PC-9 (cell line): ENCODE results near the gene MED12. TPM values are rescaled to one million over a fixed set of nuclear protein-coding genes. Genes with fewer than 3 reads are reported as not detected.

ENCODE experiments used
- BruUV-seq: library from RNA; stranded (reverse); fragments of 400-500 nt; replicated peaks from 2 replicates; lab custom pipeline; 2021; lab: Mats Ljungman, UMichigan
- CTCF ChIA-PET: fragments of 300-600 bp; sonication (Branson Sonifier 250); formaldehyde crosslinking; loops from one replicate; lab custom pipeline; 2022; ENCODE audit warnings: antibody characterized with exemption; lab: Charles Lee
- POLR2A ChIA-PET: fragments of 300-600 bp; sonication (Branson Sonifier 250); formaldehyde crosslinking; loops from one replicate; lab custom pipeline; 2022; ENCODE audit warnings: antibody characterized with exemption; ENCODE audit not compliant: unreplicated experiment; lab: Charles Lee
- DNase-seq, 2 experiments: peaks; one replicate each; pipeline versions ENCODE4 v3.0.0 to v3.0.0-alpha.2; 2015 to 2022; ENCODE audit warnings: mixed read lengths in 1 of 2
- H2AFZ ChIP-seq: fragments of 200-600 bp; sonication (generic); 2 replicates; pipeline ENCODE4 v1.8.1; 2017; ENCODE audit warnings: antibody characterized with exemption
- H3F3A ChIP-seq: fragments of 200-600 bp; sonication (generic); 2 replicates; pipeline ENCODE4 v1.8.1; 2017; ENCODE audit warnings: antibody characterized with exemption, mild to moderate bottlenecking, low read depth; ENCODE audit not compliant: insufficient read depth
- H3K27ac ChIP-seq: fragments of 200-600 bp; sonication (generic); 2 replicates; pipeline ENCODE4 v1.6.1; 2016; ENCODE audit warnings: mixed run types
- H3K27me3 ChIP-seq: fragments of 200-600 bp; sonication (generic); 2 replicates; pipeline ENCODE4 v1.6.1; 2016; ENCODE audit warnings: low read depth, mixed run types; ENCODE audit not compliant: insufficient read depth
- H3K36me3 ChIP-seq: fragments of 200-600 bp; sonication (generic); 2 replicates; pipeline ENCODE4 v1.6.1; 2016; ENCODE audit warnings: low read depth, mixed run types
- H3K4me1 ChIP-seq: fragments of 200-600 bp; sonication (generic); replicated peaks from 2 replicates; pipeline ENCODE4 v1.6.1; 2016; ENCODE audit warnings: mixed run types; ENCODE audit not compliant: insufficient read depth
- H3K4me2 ChIP-seq: fragments of 200-600 bp; sonication (generic); 2 replicates; pipeline ENCODE4 v1.6.1; 2017; ENCODE audit warnings: mixed run types
- H3K4me3 ChIP-seq: fragments of 200-600 bp; sonication (generic); 2 replicates; pipeline ENCODE4 v1.6.1; 2016; ENCODE audit warnings: mixed run types
- H3K79me2 ChIP-seq: fragments of 200-600 bp; sonication (generic); 2 replicates; pipeline ENCODE4 v1.6.1; 2017; ENCODE audit warnings: low read depth, mixed run types
- H3K9me2 ChIP-seq: fragments of 200-600 bp; sonication (generic); 2 replicates; pipeline ENCODE4 v1.8.1; 2017; ENCODE audit warnings: mild to moderate bottlenecking; ENCODE audit not compliant: insufficient read depth
- H3K9me3 ChIP-seq: fragments of 200-600 bp; sonication (generic); 2 replicates; pipeline ENCODE4 v1.8.1; 2016; ENCODE audit warnings: low read depth; ENCODE audit not compliant: insufficient read depth
- H4K20me1 ChIP-seq: fragments of 200-600 bp; sonication (generic); 2 replicates; pipeline ENCODE4 v1.8.1; 2017; ENCODE audit not compliant: insufficient read depth
- EZH2 ChIP-seq: fragments of 200-600 bp; sonication (generic); IDR thresholded peaks from 2 replicates; pipeline ENCODE4 v1.8.0; 2017; ENCODE audit warnings: antibody characterized with exemption, low read depth
- intact Hi-C: fragments of 100-400 bp; cut with micrococcal nuclease; formaldehyde crosslinking; loops from one replicate; pipeline ENCODE4 v1.10.0; 2022; ENCODE audit not compliant: unreplicated experiment
- total RNA-seq: library from RNA; stranded (reverse); gene quantifications from 2 replicates; pipeline ENCODE4 v1.2.3, GENCODE V29; 2021
- TF ChIP-seq, protein P1 (sequence below): fragments of 200-600 bp; sonication (generic); conservative IDR thresholded peaks from 2 replicates; pipeline ENCODE4 v1.6.1; 2017; ENCODE audit warnings: mixed run types, antibody characterized with exemption, mild to moderate bottlenecking, moderate library complexity

MED12 gene
- total RNA-seq, 1 experiment from 2014 or later, result 51.6 TPM

DNA sequence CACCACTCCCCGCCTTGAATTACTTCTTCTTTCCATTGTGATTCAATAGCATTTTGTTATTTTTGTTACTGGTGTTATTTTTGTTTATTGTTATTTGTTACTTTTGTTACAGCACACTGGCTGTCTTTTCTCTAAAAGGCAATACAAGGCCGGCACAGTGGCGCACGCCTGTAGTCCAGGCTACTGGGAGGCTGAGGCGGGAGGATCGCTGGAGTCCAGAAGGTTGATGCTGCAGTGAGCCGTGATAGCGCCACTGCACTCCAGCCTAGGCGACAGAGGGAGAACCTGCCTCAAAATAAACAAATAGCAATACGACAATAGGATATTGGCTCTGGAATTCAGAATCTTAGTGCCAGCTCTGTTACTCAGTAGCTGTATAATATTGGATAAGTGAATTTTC lies 1.0 kb upstream of the MED12 start:
- Histone ChIP-seq H3K4me1 (peaks cover 5% of the 10 kb centered on the region; the same call in 1 of the 2 replicates), H3K36me3 (no peaks in the 10 kb centered on the region), H2AFZ (no peak overlapping the region), H3K9me3 (no peaks in the 10 kb centered on the region), H3K9me2 (no peaks in the 10 kb centered on the region), H4K20me1 (no peaks in the 10 kb centered on the region), H3K4me3 (no peak overlapping the region), H3K79me2 (no peaks in the 10 kb centered on the region), H3K4me2 (peak overlapping the region; percentile 84; the same call in 1 of the 2 replicates), H3F3A (no peaks in the 10 kb centered on the region), H3K27ac (no peak overlapping the region), H3K27me3 (no peaks in the 10 kb centered on the region)
- no peak for DNase-seq
- POLR2A ChIA-PET, result interaction anchor here (0.6 kb wide), 1 partner anchor 13 kb away, joined by 3 read pairs; no protein-coding TSS in a partner anchor
- TF ChIP-seq, protein P1, sequence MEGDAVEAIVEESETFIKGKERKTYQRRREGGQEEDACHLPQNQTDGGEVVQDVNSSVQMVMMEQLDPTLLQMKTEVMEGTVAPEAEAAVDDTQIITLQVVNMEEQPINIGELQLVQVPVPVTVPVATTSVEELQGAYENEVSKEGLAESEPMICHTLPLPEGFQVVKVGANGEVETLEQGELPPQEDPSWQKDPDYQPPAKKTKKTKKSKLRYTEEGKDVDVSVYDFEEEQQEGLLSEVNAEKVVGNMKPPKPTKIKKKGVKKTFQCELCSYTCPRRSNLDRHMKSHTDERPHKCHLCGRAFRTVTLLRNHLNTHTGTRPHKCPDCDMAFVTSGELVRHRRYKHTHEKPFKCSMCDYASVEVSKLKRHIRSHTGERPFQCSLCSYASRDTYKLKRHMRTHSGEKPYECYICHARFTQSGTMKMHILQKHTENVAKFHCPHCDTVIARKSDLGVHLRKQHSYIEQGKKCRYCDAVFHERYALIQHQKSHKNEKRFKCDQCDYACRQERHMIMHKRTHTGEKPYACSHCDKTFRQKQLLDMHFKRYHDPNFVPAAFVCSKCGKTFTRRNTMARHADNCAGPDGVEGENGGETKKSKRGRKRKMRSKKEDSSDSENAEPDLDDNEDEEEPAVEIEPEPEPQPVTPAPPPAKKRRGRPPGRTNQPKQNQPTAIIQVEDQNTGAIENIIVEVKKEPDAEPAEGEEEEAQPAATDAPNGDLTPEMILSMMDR, result no peak
- TF ChIP-seq EZH2, result no peak
- CTCF ChIA-PET, result interaction anchor here (0.6 kb wide), 1 partner anchor 64 kb away, joined by 4 read pairs; no protein-coding TSS in a partner anchor
- intact Hi-C loops, result no loop called here
- no TSS peak for BruUV-seq

DNA sequence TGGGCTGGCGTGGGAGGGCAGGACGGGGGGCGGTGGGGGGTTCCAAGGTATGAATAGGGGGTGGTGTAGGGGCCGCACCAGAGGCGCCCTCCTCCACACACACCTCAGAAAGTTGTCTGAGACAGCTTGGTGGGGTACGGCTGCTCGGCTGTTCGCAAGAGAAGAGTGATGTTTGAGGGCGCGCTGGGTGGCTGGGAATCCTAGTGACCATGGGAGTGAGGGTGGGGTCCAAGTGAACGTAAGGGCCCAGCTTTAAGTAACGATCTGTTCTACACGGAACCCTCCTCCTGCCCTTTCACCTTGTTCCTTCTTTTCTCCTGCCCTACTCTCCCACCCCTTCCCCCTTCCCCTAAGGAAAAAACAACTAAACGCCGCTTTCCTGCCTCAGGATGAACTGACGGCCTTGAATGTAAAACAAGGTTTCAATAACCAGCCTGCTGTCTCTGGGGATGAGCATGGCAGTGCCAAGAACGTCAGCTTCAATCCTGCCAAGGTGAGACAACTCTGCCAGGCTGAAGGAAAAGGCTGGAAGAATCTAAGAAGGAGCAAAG lies 664 bp downstream of the MED12 start:
- Histone ChIP-seq H3K9me2 (no peaks in the 10 kb centered on the region), H3K36me3 (no peaks in the 10 kb centered on the region), H3K79me2 (no peaks in the 10 kb centered on the region), H3K27ac (no peak overlapping the region), H2AFZ (peak overlapping the region; percentile 58; the same call in 1 of the 2 replicates), H4K20me1 (no peaks in the 10 kb centered on the region), H3K4me2 (peak overlapping the region; percentile 84), H3F3A (no peaks in the 10 kb centered on the region), H3K4me1 (peaks cover 5% of the 10 kb centered on the region; the same call in 1 of the 2 replicates), H3K27me3 (no peaks in the 10 kb centered on the region), H3K4me3 (peak overlapping the region; percentile 71), H3K9me3 (no peaks in the 10 kb centered on the region)
- intact Hi-C loops, result no loop called here
- CTCF ChIA-PET, result no interaction called here
- TF ChIP-seq EZH2, result no peak
- TF ChIP-seq, protein P1, result no peak
- POLR2A ChIA-PET, result interaction anchor here (0.7 kb wide), 1 partner anchor 312 kb away, joined by 7 read pairs; no protein-coding TSS in a partner anchor
- no peak for DNase-seq
- no TSS peak for BruUV-seq

DNA sequence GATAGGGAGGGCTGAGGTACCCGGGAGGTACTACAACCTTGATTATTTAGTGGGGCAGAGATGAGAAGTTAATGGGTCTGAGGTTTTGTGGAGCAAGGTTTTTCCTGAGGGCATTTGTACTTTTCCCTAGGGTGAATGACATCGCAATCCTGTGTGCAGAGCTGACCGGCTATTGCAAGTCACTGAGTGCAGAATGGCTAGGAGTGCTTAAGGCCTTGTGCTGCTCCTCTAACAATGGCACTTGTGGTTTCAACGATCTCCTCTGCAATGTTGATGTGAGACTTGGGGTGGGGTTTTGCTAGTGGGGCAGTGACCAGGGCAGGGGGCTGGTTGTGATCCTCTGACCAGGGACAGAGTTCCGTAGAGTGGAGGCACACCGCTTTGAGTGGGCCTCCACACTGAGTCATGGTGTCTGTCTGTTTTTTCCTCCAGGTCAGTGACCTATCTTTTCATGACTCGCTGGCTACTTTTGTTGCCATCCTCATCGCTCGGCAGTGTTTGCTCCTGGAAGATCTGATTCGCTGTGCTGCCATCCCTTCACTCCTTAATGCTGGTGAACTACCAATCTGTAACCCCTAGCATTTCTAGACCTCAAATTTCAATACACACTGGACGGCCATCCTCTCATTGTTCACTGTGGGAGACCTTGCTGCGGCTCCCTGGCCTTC lies 9.9 kb downstream of the MED12 start:
- no peaks in the 10 kb centered on the region for H4K20me1 ChIP-seq
- DNase-seq, result no peak
- H2AFZ ChIP-seq, result no peak overlapping the region
- TF ChIP-seq, protein P1, result no peak
- no peak for TF ChIP-seq EZH2
- H3K36me3 ChIP-seq, result 0 out of 2 replicates have a peak, but pooled peaks cover 4% of the 10 kb centered on the region
- H3K4me3 ChIP-seq, result no peak overlapping the region
- no peaks in the 10 kb centered on the region for H3K9me3 ChIP-seq
- H3K4me2 ChIP-seq, result no peak overlapping the region
- H3K79me2 ChIP-seq, result no peaks in the 10 kb centered on the region
- no peaks in the 10 kb centered on the region for H3K27me3 ChIP-seq
- ChIA-PET POLR2A (no interaction called here), CTCF (no interaction called here)
- H3K9me2 ChIP-seq, result no peaks in the 10 kb centered on the region
- H3K27ac ChIP-seq, result no peak overlapping the region
- intact Hi-C loops, result no loop called here
- BruUV-seq, result no TSS peak
- no peaks in the 10 kb centered on the region for H3K4me1 ChIP-seq
- H3F3A ChIP-seq, result no peaks in the 10 kb centered on the region
